ENCODE measurements around the gene LGALS8.
"Not testable (repeated sequence)": the region's sequence is repeated elsewhere in the genome, so short reads cannot be mapped to it uniquely, and the experiment has no call there.

LGALS8 gene

DNA sequence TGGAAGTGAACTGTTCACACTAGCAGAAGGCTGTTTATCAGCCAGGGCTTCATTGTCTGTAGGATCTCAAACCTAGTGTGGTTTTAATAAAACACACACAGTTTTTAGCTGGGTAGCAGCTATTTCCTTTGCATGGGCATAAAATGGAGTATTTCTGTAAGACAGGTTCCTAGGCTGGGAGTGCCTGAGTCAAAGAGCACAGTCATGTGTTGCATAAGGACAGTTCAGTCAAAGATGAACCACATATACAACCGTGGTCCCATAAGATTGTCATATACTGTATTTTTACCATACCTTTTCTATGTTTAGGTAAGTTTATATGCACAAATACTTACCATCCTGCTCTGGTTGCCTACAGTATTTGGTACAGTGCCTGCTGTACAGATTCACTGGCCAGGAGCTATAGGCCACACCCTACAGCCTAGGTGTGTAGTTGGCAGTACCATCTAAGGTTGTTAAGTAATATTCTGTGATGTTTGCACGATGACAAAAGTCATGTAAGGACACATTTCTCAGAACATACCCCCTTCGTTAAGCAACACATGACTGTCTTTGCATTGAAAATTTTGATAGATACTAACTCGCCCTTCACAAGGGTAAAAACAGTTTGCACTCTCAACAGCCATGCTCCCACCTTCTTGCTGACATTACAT is 17.2 kb downstream of the LGALS8 start:
- DNase-seq (ENCODE audit: low read depth in 3 of 3) = no peak

DNA sequence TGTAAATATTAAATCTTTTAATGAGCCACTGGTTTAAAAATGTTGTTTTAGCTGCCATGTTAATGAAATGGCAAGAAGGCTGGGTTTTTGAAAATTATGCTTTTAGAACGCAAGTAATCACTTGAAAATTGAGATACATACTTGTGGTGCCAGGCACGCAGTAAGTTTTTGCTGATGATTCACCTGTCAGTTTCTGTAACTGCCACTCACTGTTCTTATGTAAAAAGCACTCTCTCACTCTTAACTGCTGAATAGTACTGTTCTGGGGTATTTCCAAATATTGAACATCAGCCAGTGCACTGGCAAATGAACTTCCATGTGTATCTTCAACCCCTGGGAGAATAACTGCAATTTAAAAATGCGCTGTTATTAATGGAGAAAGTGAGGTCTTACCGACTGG is 17.9 kb downstream of the LGALS8 start:
- DNase-seq (ENCODE audit: low read depth in 3 of 3) = no peak

GRCh38 chr1:236543065-236543669 is 19.4 kb downstream of the LGALS8 start:
- no peak for DNase-seq (ENCODE audit: low read depth in 3 of 3)

DNA sequence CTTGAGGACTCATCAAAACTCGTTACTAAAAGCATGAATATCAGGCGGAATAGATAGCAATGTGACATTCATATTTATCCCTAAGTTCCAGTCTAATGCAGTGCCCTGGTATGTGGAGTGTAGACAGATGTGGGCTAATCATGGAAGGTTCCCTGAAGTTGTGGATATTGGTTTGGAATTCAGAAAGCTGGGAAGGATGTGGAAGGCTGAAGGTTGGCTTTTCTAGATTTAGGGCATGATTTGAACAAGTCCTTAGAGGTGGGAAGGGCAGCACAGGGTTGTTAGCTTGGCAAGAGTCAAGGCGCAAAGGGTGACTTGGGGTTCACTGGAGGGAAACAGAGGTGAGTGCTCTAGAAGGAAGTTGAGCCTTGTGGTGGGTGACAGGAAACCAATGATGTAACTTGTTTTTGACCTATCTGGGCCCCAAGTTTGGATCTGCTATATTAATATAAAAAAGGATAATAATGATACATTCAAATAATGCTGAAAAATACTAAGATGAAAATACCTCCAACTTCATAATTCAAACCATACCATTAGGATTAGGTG is 21.9 kb downstream of the LGALS8 start:
- no peak for DNase-seq (ENCODE audit: low read depth in 3 of 3)

DNA sequence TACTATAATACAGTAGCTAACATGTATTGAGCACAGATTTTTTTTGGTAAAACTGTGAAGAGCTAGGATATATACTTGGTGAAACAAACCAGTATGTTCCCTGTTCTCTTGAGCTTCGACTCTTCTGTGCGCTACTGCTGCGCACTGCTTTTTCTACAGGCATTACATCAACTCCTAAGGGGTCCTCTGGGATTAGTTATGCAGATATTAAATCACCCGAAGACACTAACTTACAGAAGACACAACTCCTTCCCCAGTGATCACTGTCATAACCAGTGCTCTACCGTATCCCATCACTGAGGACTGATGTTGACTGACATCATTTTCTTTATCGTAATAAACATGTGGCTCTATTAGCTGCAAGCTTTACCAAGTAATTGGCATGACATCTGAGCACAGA is 24.7 kb downstream of the LGALS8 start:
- DNase-seq (ENCODE audit: low read depth in 3 of 3) = no peak

DNA sequence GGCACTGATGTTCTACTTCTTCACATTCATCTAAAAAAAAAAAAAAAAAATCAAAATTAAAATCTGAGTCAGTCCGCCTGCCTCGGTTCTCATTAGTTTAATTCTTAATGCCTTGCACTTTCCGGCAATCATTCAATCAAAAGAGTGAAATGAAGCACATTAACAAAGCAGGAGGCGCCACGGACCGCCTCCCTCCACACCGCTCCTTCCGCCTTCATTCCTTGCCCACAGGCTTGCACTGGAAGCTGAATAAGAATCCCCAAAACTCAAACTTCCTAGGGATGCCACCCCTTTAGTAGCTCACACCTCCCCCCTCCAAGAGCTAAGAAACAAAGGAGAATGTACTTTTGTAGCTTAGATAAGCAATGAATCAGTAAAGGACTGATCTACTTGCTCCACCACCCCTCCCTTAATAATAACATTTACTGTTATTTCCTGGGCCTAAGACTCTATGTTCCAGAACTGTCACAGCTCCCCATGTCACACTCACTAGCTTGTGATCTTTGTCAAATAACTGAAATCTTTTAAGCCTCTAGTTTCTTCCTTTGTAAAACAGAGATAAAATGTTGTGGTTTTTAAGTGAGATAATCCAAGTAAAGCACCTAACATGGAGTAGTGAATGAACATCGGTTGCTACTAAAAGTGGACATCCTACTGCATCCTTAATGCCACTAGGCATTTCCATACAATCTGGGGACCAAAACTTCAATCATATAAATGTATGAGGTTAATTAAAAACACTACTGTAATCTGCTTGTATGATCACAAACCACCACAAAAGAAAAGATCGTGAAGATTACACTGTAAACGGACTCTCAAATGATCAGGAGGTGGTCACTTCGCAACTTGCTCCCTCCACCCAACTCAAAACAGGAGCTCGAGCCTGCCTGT is 27.4 kb downstream of the LGALS8 start:
- no peak for DNase-seq (ENCODE audit: low read depth in 3 of 3)

- no peak for DNase-seq (ENCODE audit: low read depth in 3 of 3)
Observed at GRCh38 chr1:236552096-236552495, 28.3 kb downstream of the LGALS8 start.

DNA sequence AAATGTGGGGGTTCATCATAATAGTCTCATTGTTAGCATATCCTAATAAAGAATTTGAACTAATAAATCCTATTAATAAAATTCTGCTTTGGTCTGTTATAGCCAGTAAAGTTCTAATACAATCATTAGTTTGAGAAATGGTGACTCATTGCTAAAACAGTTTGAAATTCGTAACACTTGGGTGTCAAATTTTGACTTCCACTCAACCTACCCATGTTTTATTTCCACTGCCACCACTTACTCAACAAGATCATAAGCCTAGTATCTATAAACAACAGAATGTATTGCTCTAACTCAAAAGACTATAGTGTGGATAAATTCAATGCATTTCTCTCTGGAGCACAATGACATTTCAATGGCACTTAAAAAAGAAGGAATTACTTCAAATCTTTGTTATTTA is 29.1 kb downstream of the LGALS8 start:
- no peak for DNase-seq (ENCODE audit: low read depth in 3 of 3)

GRCh38 chr1:236553370-236553769 is 29.6 kb downstream of the LGALS8 start:
- DNase-seq (ENCODE audit: low read depth in 3 of 3) = no peak

- DNase-seq (ENCODE audit: low read depth in 3 of 3) = no peak
Observed at GRCh38 chr1:236556606-236557005, 32.8 kb downstream of the LGALS8 start.

DNA sequence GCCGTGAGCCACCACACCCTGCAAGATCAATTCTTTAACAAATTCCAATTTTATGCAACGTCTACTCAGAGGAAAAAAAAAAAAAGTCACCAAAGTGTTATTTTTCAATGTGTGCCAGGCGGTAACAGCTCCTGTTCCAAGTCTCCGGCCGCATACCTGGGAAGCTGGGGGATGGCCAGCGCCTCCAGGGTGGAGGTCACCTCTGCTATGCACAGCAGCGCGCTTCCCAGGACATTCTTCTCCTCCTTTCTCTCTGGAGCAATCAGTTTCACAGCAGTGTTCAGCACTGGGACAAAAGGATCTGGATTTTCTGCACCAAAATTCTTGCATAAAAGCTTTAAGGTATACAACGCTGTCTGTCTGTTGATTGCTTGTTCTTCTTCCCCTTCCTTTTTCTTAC is 34.3 kb downstream of the LGALS8 start:
- no peak for DNase-seq (ENCODE audit: low read depth in 3 of 3)

- DNase-seq (ENCODE audit: low read depth in 3 of 3) = no peak
Observed at GRCh38 chr1:236558846-236559245, 35.1 kb downstream of the LGALS8 start.

DNA sequence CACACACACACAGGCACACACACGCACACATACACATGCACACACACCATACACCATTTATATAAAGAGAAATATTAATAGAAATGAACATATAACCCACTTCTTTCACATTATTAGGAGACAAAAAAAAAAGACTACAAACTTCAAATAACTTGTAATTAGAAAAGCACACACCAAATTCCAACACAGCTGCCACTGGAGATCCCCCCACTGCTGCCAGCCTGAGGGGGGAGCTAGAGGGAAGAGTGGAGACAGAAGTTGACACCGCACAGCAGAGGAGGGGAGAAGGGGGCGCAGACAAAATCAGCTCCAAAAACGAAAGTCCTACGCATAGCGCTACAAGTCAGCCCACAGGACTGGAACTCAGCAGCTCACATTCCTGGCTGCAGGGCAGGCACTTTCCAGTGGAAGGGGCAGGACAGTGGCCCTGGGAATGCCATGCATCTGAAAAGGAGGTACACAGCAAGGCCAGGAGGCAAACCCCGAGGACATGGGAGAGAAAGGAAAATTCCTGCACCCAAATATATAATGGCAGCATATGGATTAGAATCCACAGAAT is 36.5 kb downstream of the LGALS8 start:
- DNase-seq (ENCODE audit: low read depth in 3 of 3) = no peak

DNA sequence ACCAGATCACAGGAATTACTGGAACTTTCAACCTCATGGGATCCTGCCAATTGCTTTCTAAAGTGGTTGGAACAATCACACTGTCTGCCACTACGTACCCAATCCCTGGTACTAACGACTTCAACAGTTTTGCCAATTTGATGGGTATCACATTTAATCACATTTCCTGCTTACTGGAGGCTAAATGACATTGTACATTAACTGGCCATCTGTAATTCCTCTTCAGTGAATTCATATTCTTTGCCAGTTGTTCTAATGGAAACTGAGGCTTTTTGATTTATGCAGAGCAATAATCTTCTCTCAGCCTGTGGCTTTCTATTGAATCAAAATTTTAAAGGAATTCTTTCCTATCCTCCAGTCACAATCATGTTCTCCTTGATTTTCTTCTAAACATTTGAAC is 38.2 kb downstream of the LGALS8 start:
- no peak for DNase-seq (ENCODE audit: low read depth in 3 of 3)

GRCh38 chr1:236565530-236565929 is 41.7 kb downstream of the LGALS8 start:
- no peak for DNase-seq (ENCODE audit: low read depth in 3 of 3)

- no peak for DNase-seq (ENCODE audit: low read depth in 3 of 3)
Observed at GRCh38 chr1:236568285-236568894, 44.6 kb downstream of the LGALS8 start.

DNA sequence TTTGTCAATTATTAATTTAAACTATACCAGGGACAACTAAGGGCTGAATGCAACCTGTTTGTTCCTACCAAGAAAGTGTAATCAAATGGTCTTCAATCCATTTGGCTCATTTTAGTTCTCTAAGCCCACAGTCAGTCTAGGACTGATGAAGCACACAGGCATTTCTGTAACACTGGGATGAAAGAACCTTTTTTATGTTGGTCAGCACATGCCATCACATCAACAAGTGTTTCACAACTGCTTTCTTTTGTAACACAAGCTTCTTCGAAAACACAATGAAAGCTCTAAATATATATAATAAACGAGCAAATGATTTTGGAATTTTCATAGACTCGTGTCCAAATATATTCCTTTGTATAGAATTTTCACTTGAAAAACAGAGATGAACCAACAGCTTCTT is 51.7 kb downstream of the LGALS8 start:
- DNase-seq (ENCODE audit: low read depth in 3 of 3) = no peak

DNA sequence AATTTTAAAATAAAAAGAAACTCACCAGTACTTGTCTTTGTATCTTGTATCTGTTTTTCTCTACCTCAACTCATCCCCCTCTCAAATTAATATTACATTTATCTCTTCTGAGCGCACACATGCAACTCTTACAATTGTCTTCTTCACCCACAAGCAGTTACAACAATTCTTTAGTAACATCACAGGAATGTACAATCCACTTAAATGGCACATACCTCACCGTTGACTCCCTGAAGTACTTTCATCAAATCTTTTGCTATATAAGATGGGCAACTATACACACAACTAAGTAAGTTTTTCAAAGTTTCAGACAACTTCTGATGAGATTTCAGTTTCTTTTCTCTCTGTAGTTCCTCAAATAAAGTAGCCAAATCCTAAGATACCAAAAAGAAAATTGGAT is 52.2 kb downstream of the LGALS8 start:
- DNase-seq (ENCODE audit: low read depth in 3 of 3) = no peak

DNA sequence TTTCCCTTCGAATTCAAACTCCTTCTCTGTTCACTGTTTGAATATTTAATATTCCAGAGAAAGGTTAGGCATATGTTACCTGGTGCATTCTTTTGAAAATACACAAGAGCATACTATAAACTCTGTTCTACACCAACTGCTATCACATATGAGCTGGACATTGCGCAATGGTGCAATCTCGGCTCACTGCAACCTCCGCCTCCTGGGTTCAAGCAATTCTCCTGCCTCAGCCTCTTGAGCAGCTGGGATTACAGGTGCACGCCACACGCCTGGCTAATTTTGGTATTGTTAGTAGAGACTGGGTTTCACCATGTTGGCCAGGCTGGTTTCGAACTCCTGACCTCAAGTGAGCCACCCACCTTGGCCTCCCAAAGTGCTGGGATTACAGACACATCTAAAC is 53.3 kb downstream of the LGALS8 start:
- not testable (repeated sequence) for DNase-seq (ENCODE audit: low read depth in 3 of 3)

DNA sequence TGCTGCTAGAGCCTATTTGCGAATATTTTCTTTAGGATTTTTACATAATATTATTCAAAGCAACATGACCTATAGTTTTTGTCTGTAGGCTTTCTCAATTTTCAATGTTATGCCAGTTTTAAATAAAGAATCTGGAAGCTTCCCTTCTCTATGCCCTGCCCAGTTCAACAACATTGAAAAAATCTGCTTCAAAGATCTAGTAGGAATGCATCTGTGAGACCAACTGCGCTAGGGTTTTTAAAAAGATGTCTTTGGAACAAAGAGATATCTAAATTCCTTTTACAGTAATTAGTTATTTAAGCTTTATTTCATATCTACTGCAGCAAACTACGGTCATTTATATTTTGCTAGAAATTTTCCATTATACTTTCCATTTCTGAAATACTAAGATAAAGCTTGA is 54.9 kb downstream of the LGALS8 start:
- DNase-seq (ENCODE audit: low read depth in 3 of 3) = no peak

- not testable (repeated sequence) for DNase-seq (ENCODE audit: low read depth in 3 of 3)
Observed at GRCh38 chr1:236580404-236580803, 56.6 kb downstream of the LGALS8 start.

- no peak for DNase-seq (ENCODE audit: low read depth in 3 of 3)
Observed at GRCh38 chr1:236581528-236581927, 57.7 kb downstream of the LGALS8 start.
